Natural killer cell (primary cell): ENCODE measurements around the gene PPP1R10. TPM values are rescaled to one million over a fixed set of nuclear protein-coding genes. Genes with fewer than 3 reads are reported as not detected.
A peak's percentile ranks its signal among the peaks of the same experiment; 100 is the strongest.

Experiments used
- ATAC-seq, 3 donors: fragments of 150-1000 bp in 2 of 3; fragments of 200-7000 bp in 1 of 3; cut with Tn5 transposase; 1 replicate in 1 of 3; 2 replicates in 2 of 3; pipeline ENCODE4 v1.10.0; 2021; ENCODE audit warnings: mild to moderate bottlenecking in 2 of 3, moderate library complexity in 2 of 3
- DNase-seq, 2 donors: peaks; one replicate each; pipeline versions ENCODE4 v3.0.0 to v3.0.0-alpha.2; 2013 to 2021; ENCODE audit warnings: mixed read lengths in 1 of 2
- H3K27ac ChIP-seq: one replicate; pipeline ENCODE4 v1.5.1; 2013; ENCODE audit warnings: mild to moderate bottlenecking, low read length
- H3K27me3 ChIP-seq: one replicate; pipeline ENCODE4 v1.6.1; 2013; ENCODE audit warnings: low read length; ENCODE audit not compliant: control insufficient read depth, insufficient read depth
- H3K36me3 ChIP-seq: one replicate; pipeline ENCODE4 v1.6.1; 2013; ENCODE audit warnings: low read length; ENCODE audit not compliant: control insufficient read depth, insufficient read depth
- H3K4me1 ChIP-seq: one replicate; pipeline ENCODE4 v1.6.1; 2013; ENCODE audit warnings: low read length; ENCODE audit not compliant: control insufficient read depth, insufficient read depth
- H3K4me3 ChIP-seq: one replicate; pipeline ENCODE4 v1.5.1; 2013; ENCODE audit warnings: low read length
- H3K9me3 ChIP-seq: one replicate; pipeline ENCODE4 v1.6.1; 2013; ENCODE audit warnings: low read length; ENCODE audit not compliant: control insufficient read depth, insufficient read depth
- H3K27ac Mint-ChIP-seq, 2 donors: one replicate each; pipeline ENCODE4 v1.8.0; 2022; ENCODE audit warnings: mild to moderate bottlenecking in 2 of 2, mixed read lengths in 2 of 2, moderate library complexity in 1 of 2
- H3K27me3 Mint-ChIP-seq, 2 donors: one replicate each; pipeline ENCODE4 v1.8.0; 2022; ENCODE audit warnings: low read depth in 2 of 2, mixed read lengths in 2 of 2
- H3K36me3 Mint-ChIP-seq: one replicate; pipeline ENCODE4 v1.8.0; 2022; ENCODE audit warnings: mixed read lengths
- H3K4me1 Mint-ChIP-seq, 2 donors: one replicate each; pipeline ENCODE4 v1.8.0; 2022; ENCODE audit warnings: mixed read lengths in 2 of 2
- H3K4me3 Mint-ChIP-seq: one replicate; pipeline ENCODE4 v1.8.0; 2022; ENCODE audit warnings: mild to moderate bottlenecking, moderate library complexity, mixed read lengths
- H3K9me3 Mint-ChIP-seq, 2 donors: one replicate each; pipeline ENCODE4 v1.8.0; 2022; ENCODE audit warnings: mixed read lengths in 2 of 2
- CTCF ChIP-seq: fragments of 200-600 bp; IDR thresholded peaks from one replicate; pipeline ENCODE4 v1.8.0; 2022; ENCODE audit warnings: antibody characterized with exemption
- WGBS: methylation state at CpG from one replicate; pipeline ENCODE4 v1.1.7; 2013; ENCODE audit warnings: missing lambda C conversion rate; ENCODE audit not compliant: insufficient coverage; 5-methylcytosine and 5-hydroxymethylcytosine counted together
- intact Hi-C: fragments of 100-400 bp; cut with micrococcal nuclease; formaldehyde crosslinking; loops from one replicate; pipeline ENCODE4 v1.14.2; 2022
- total RNA-seq, 4 donors: library from RNA; stranded (reverse); fragments of 120-200 nt in 1 of 4; gene quantifications; one replicate each; pipeline versions ENCODE4 v1.2.3 to v1.2.4, GENCODE V29; 2013 to 2022

PPP1R10 gene
- total RNA-seq, 3 donors from 2014 or later (not counting 1 experiment from before 2014, with no cell fraction given) = 151 to 222 (median 174) TPM

GRCh38 chr6:30615219-30615957 is 1.7 kb downstream of the PPP1R10 start:
- Mint-ChIP-seq H3K27ac (peak overlapping the region; percentile 96 to 100), H3K4me3 (peak overlapping the region; percentile 100), H3K27me3 (peaks cover 0 to 5% of the 10 kb centered on the region in 2 donors), H3K4me1 (peaks cover 70 to 75% of the 10 kb centered on the region in 2 donors), H3K36me3 (peaks cover 26% of the 10 kb centered on the region), H3K9me3 (no peaks in the 10 kb centered on the region)
- ATAC-seq = no peak
- peaks cover 23% of the 10 kb centered on the region for H3K4me1 ChIP-seq
- peak; percentile 34 to 71 for DNase-seq
- intact Hi-C loops = loop anchor here (5.0 to 10.0 kb wide), 4 partner anchors 73 to 739 kb away; partner anchors contain the start of genes FLOT1, HLA-B and IER3
- H3K9me3 ChIP-seq = no peaks in the 10 kb centered on the region
- peak overlapping the region; percentile 73 for H3K4me3 ChIP-seq
- no peaks in the 10 kb centered on the region for H3K27me3 ChIP-seq
- H3K36me3 ChIP-seq = peaks cover 25% of the 10 kb centered on the region
- WGBS = 0% methylated on average over 5 of the region's 10 CpGs
- TF ChIP-seq CTCF = no peak
- H3K27ac ChIP-seq = peak overlapping the region; percentile 99

DNA sequence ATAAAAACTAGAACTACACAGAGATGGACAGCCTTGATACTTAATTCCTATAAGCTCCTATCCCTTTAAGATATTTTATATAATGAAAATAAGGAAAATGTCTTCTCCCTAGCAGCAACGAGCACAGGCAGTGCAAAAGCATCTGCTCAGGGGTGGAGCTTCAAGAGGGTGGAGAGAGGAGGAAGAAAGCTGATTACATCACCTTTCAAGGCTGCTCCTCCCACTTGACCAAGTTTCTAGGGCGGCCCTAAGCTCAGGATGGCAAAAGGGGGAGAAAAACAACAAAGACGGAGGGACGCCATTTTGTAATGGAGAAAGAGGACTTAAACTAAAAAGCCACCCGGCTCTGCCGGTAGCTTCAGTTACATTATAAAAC is 2.2 kb downstream of the PPP1R10 start:
- no peaks in the 10 kb centered on the region for H3K9me3 Mint-ChIP-seq
- Histone ChIP-seq H3K4me3 (peak overlapping the region; percentile 73), H3K36me3 (peaks cover 23% of the 10 kb centered on the region), H3K9me3 (no peaks in the 10 kb centered on the region), H3K4me1 (peaks cover 23% of the 10 kb centered on the region), H3K27ac (peak overlapping the region; percentile 99), H3K27me3 (no peaks in the 10 kb centered on the region)
- WGBS = 0% methylated on average over 1 of the region's 6 CpGs
- H3K4me1 Mint-ChIP-seq = peaks cover 72 to 75% of the 10 kb centered on the region in 2 donors
- intact Hi-C loops = loop anchor here (5.0 to 10.0 kb wide), 4 partner anchors 73 to 740 kb away; partner anchors contain the start of genes FLOT1, HLA-B and IER3
- H3K27ac Mint-ChIP-seq = peak overlapping the region; percentile 96 to 100
- peak overlapping the region; percentile 100 for H3K4me3 Mint-ChIP-seq
- H3K36me3 Mint-ChIP-seq = peaks cover 26% of the 10 kb centered on the region
- DNase-seq (peak; percentile 69 to 97), ATAC-seq (peak; percentile 58 to 76 (median 61))
- peaks cover 0 to 5% of the 10 kb centered on the region in 2 donors for H3K27me3 Mint-ChIP-seq
- TF ChIP-seq CTCF = no peak

DNA sequence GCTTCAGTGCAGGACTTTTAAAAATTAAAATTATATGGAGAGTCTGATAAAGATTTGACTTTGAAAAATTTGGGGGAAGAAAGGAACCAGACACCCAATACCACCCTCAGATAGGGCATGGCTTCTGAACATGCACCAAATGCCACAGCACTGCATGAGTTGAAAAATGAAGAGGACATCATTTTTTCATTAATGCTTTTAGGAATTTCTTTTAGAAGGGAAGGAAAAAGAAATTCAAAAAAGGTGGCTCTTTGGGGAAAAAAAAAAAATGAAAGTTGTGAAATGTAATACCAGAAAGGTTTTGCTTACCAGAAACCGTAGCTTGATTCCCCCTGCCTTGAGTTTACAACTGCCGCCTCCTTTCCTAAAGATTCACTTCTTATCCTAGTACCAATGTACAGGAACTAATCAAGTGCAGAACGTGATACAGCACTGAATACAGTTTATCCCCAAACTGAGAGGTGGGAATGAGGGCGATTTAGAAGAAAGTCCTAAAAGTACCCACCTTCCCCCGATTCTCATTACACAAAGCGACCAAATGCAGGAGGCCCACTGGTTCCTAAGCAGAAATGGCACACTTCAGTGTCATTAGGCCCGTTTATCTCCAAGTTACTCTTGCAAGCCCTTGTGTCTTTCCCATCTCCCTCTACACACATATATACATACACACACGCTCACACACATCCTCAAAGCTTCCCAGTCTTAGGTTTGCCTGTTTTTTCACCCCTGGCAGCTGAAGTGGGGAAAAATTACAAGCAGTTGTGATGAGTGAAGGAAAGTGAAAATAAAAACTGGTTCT is 2.8 kb downstream of the PPP1R10 start:
- peaks cover 75 to 76% of the 10 kb centered on the region in 2 donors for H3K4me1 Mint-ChIP-seq
- Histone ChIP-seq H3K9me3 (no peaks in the 10 kb centered on the region), H3K4me1 (peaks cover 23% of the 10 kb centered on the region), H3K27me3 (no peaks in the 10 kb centered on the region), H3K27ac (peak overlapping the region; percentile 99), H3K36me3 (peaks cover 23% of the 10 kb centered on the region), H3K4me3 (peak overlapping the region; percentile 73)
- no peak for TF ChIP-seq CTCF
- intact Hi-C loops = loop anchor here (10.0 kb wide), 1 partner anchor 741 kb away; the partner anchor contains the start of gene HLA-B
- peak overlapping the region; percentile 96 to 100 for H3K27ac Mint-ChIP-seq
- H3K27me3 Mint-ChIP-seq = peaks cover 0 to 5% of the 10 kb centered on the region in 2 donors
- ATAC-seq (no peak), DNase-seq (peak in 1 of 2 donors; percentile 49)
- H3K4me3 Mint-ChIP-seq = peak overlapping the region; percentile 100
- 48% methylated on average over 6 of the region's 8 CpGs for WGBS
- H3K9me3 Mint-ChIP-seq = no peaks in the 10 kb centered on the region
- peaks cover 26% of the 10 kb centered on the region for H3K36me3 Mint-ChIP-seq
